HEK293 (cell line): ENCODE data around the gene MSRB1.

Source experiments
- CTCF ChIA-PET: fragments of 350-600 bp; formaldehyde crosslinking; extraction: SDS; loops from one replicate; lab custom pipeline; 2021; ENCODE audit warnings: antibody characterized with exemption; lab: Yijun Ruan, JAX
- POLR2A ChIA-PET: fragments of 300-600 bp; formaldehyde crosslinking; extraction: SDS; loops from one replicate; lab custom pipeline; 2020; ENCODE audit warnings: antibody characterized with exemption, inconsistent platforms; lab: Yijun Ruan, JAX
- H3K27ac ChIP-seq: fragments of 200-500 bp; sonication (Bioruptor generic); 2 replicates; pipeline ENCODE4 v1.5.1; 2014; ENCODE audit warnings: low read depth, low read length, control low read depth, inconsistent platforms; ENCODE audit errors: extremely low read depth
- H3K36me3 ChIP-seq, 2 experiments: fragments of 200-500 bp in 1 of 2; sonication (Bioruptor generic) in 1 of 2; 1 replicate in 1 of 2; 2 replicates in 1 of 2; pipeline ENCODE4 v1.5.1; 2014 to 2017; ENCODE audit warnings: inconsistent platforms in 2 of 2, low read length in 2 of 2; ENCODE audit not compliant: control insufficient read depth in 2 of 2, insufficient read depth in 1 of 2
- H3K4me1 ChIP-seq: fragments of 200-500 bp; sonication (Bioruptor generic); 2 replicates; pipeline ENCODE4 v1.5.1; 2014; ENCODE audit warnings: mild to moderate bottlenecking, low read length, inconsistent platforms; ENCODE audit not compliant: control insufficient read depth, insufficient read depth
- H3K4me3 ChIP-seq: 2 replicates; pipeline ENCODE4 v1.5.1; 2011; ENCODE audit warnings: low read depth, mild to moderate bottlenecking, control low read depth, low read length, moderate library complexity
- H3K9me3 ChIP-seq: fragments of 200-500 bp; sonication (Bioruptor generic); 2 replicates; pipeline ENCODE4 v1.5.1; 2014; ENCODE audit warnings: low read depth, low read length, inconsistent platforms; ENCODE audit not compliant: control insufficient read depth, insufficient read depth
- PRDM10 ChIP-seq: fragments of 450-650 bp; formaldehyde crosslinking; IDR thresholded peaks from 2 replicates; pipeline ENCODE4 v1.5.1; 2016; ENCODE audit warnings: missing biosample characterization, missing genetic modification characterization
- ZBTB44 ChIP-seq: fragments of 450-650 bp; IDR thresholded peaks from 2 replicates; pipeline ENCODE4 v1.5.1; 2018; ENCODE audit warnings: missing biosample characterization, mild to moderate bottlenecking, missing genetic modification characterization
- ZFHX2 ChIP-seq: fragments of 450-650 bp; formaldehyde crosslinking; conservative IDR thresholded peaks from 2 replicates; pipeline ENCODE4 v1.5.1; 2016; ENCODE audit warnings: missing biosample characterization, missing genetic modification characterization
- ZNF341 ChIP-seq: fragments of 450-650 bp; formaldehyde crosslinking; IDR thresholded peaks from 2 replicates; pipeline ENCODE4; 2016; ENCODE audit warnings: low read depth, missing biosample characterization, missing genetic modification characterization
- ZNF549 ChIP-seq: fragments of 450-650 bp; IDR thresholded peaks from 2 replicates; pipeline ENCODE4 v1.5.1; 2018; ENCODE audit warnings: missing biosample characterization, missing genetic modification characterization, mild to moderate bottlenecking, inconsistent platforms, moderate library complexity
- ZNF555 ChIP-seq: fragments of 450-650 bp; formaldehyde crosslinking; conservative IDR thresholded peaks from 2 replicates; pipeline ENCODE4 v1.5.1; 2017; ENCODE audit warnings: missing biosample characterization, mild to moderate bottlenecking, missing genetic modification characterization, inconsistent platforms
- ZNF600 ChIP-seq: fragments of 450-650 bp; formaldehyde crosslinking; IDR thresholded peaks from 2 replicates; pipeline ENCODE4 v1.5.1; 2016; ENCODE audit warnings: missing biosample characterization, missing genetic modification characterization
- ZNF621 ChIP-seq: fragments of 450-650 bp; formaldehyde crosslinking; IDR thresholded peaks from 2 replicates; pipeline ENCODE4 v1.5.1; 2017; ENCODE audit warnings: missing biosample characterization, missing genetic modification characterization
- ZNF768 ChIP-seq: fragments of 450-650 bp; formaldehyde crosslinking; IDR thresholded peaks from 2 replicates; pipeline ENCODE4 v1.5.1; 2018; ENCODE audit warnings: missing biosample characterization, mild to moderate bottlenecking, missing genetic modification characterization
- TF ChIP-seq, protein P1 (sequence below): fragments of 450-650 bp; formaldehyde crosslinking; IDR thresholded peaks from 2 replicates; pipeline ENCODE4 v1.5.1; 2017; ENCODE audit warnings: missing biosample characterization, missing genetic modification characterization

MSRB1 gene

DNA sequence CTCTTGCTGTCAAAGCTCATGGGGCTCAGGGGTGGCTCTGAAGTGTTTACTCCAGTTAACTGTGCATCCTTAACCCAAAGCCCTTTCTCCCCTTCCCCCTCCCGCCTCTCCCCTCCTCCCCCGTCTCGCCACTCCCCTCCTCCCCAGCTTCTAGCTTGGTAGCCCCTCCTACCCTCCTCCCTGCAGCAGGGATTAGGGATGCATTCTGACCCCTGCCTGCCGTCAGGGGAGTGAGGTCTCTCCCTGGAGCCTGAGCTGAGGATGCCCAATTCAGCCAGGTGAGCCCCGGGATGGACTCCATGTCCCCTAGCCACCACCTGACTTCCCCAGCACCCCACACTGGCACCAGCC, 26.4 kb downstream of the MSRB1 start:
- Histone ChIP-seq H3K27ac (no peak overlapping the region), H3K36me3 (no peaks in the 10 kb centered on the region), H3K4me1 (no peaks in the 10 kb centered on the region), H3K9me3 (no peaks in the 10 kb centered on the region), H3K4me3 (no peak overlapping the region)
- TF ChIP-seq, protein P1, sequence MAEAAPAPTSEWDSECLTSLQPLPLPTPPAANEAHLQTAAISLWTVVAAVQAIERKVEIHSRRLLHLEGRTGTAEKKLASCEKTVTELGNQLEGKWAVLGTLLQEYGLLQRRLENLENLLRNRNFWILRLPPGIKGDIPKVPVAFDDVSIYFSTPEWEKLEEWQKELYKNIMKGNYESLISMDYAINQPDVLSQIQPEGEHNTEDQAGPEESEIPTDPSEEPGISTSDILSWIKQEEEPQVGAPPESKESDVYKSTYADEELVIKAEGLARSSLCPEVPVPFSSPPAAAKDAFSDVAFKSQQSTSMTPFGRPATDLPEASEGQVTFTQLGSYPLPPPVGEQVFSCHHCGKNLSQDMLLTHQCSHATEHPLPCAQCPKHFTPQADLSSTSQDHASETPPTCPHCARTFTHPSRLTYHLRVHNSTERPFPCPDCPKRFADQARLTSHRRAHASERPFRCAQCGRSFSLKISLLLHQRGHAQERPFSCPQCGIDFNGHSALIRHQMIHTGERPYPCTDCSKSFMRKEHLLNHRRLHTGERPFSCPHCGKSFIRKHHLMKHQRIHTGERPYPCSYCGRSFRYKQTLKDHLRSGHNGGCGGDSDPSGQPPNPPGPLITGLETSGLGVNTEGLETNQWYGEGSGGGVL (tag by site-specific recombination): peak; percentile 20; the same call in 1 of the 2 replicates
- no peak for TF ChIP-seq ZFHX2
- CTCF ChIA-PET: no interaction called here
- POLR2A ChIA-PET: interaction anchor here (0.6 to 1.4 kb wide), 3 partner anchors 10 to 48 kb away, joined by 4 to 7 read pairs (median 5); partner anchors contain the start of gene RPS2

- no peaks in the 10 kb centered on the region for H3K9me3 ChIP-seq
- H3K36me3 ChIP-seq: no peaks in the 10 kb centered on the region
- no peaks in the 10 kb centered on the region for H3K4me1 ChIP-seq
- ChIA-PET CTCF (interaction anchor here (0.6 to 1.0 kb wide), 2 partner anchors 13 to 29 kb away, joined by 3 read pairs; no protein-coding TSS in a partner anchor), POLR2A (interaction anchor here (0.6 to 1.4 kb wide), 3 partner anchors 11 to 49 kb away, joined by 4 to 7 read pairs (median 5); partner anchors contain the start of gene RPS2)
- no peak overlapping the region for H3K27ac ChIP-seq
- H3K4me3 ChIP-seq: no peak overlapping the region
- TF ChIP-seq ZBTB44 (no peak), ZNF621 (no peak), ZNF549 (no peak), ZNF341 (no peak), ZNF768 (no peak)
These were observed 27.0 kb downstream of the MSRB1 start for GRCh38 chr16:1915732-1916639.

- no peak for TF ChIP-seq ZNF555 (tag by site-specific recombination)
- peak; percentile 73 for TF ChIP-seq PRDM10
- 0 out of 2 replicates have a peak, but pooled peaks have one; percentile 16 for TF ChIP-seq ZNF600 (tag by site-specific recombination)
- TF ChIP-seq, all 188 proteins: peak for 2
- POLR2A ChIA-PET: no interaction called here
- Histone ChIP-seq H3K9me3 (no peaks in the 10 kb centered on the region), H3K36me3 (no peaks in the 10 kb centered on the region), H3K4me3 (no peak overlapping the region), H3K27ac (no peak overlapping the region), H3K4me1 (no peaks in the 10 kb centered on the region)
- CTCF ChIA-PET: interaction anchor here (1.0 kb wide), 1 partner anchor 14 kb away, joined by 3 read pairs; no protein-coding TSS in a partner anchor
These were observed 28.0 kb downstream of the MSRB1 start for GRCh38 chr16:1914988-1915387.
